HL-60 (cell line): ENCODE results near the gene LRBA.

ENCODE experiments used
- DNase-seq, 2 experiments: peaks; one replicate each; pipeline ENCODE4 v3.0.0-alpha.2; 2010 to 2020; ENCODE audit warnings: low read depth in 1 of 2, low spot score in 1 of 2
- H3K27ac ChIP-seq: fragments of 250-450 bp; sonication (Bioruptor Pico); replicated peaks from 2 replicates; pipeline ENCODE4 v1.5.1; 2020; ENCODE audit warnings: mild to moderate bottlenecking, moderate library complexity
- H3K27me3 ChIP-seq: fragments of 250-450 bp; sonication (Bioruptor Pico); 2 replicates; pipeline ENCODE4 v1.5.1; 2021; ENCODE audit warnings: mild to moderate bottlenecking, moderate library complexity; ENCODE audit not compliant: insufficient read depth, poor library complexity, severe bottlenecking
- H3K4me3 ChIP-seq: replicated peaks from 2 replicates; pipeline ENCODE4 v1.5.1; 2011; ENCODE audit warnings: mild to moderate bottlenecking, control low read depth, low read length; ENCODE audit not compliant: insufficient read depth
- GABPA ChIP-seq: IDR thresholded peaks from 2 replicates; pipeline ENCODE4 v1.6.1; 2012; ENCODE audit warnings: low read depth
- POLR2AphosphoS5 ChIP-seq: IDR thresholded peaks from 2 replicates; pipeline ENCODE4 v1.6.1; 2012; ENCODE audit warnings: low read depth
- REST ChIP-seq: IDR thresholded peaks from 2 replicates; pipeline ENCODE4 v1.6.1; 2012; ENCODE audit warnings: low read depth; ENCODE audit not compliant: insufficient replicate concordance
- SPI1 ChIP-seq: IDR thresholded peaks from 2 replicates; pipeline ENCODE4 v1.6.1; 2012; ENCODE audit warnings: low read depth, mild to moderate bottlenecking, borderline replicate concordance
- TF ChIP-seq, protein P1 (sequence below): IDR thresholded peaks from one replicate; pipeline ENCODE4 v1.5.1; 2011; ENCODE audit warnings: low read length, control low read depth, inconsistent platforms; ENCODE audit not compliant: insufficient read depth

Gene LRBA

DNA sequence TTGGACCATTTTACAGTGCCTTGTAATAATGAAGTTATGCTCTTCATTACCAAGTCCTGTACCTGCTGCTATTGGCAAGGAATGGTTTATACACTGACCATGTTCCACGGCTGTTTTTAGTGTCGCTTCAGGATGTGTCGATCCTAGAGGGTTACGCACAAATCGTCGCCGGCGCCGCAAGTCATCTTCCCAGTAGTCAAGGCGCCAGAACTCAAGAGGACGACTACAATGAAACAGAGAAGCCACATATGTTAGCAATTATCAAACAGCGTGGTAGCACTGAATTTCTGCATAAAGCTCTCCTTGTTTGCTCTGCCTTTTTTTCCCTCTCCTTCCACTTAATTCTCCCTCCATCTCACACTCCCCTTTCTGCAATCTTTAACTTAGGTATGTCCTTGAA, 416.2 kb downstream of the LRBA start:
- TF ChIP-seq GABPA = no peak
- TF ChIP-seq, protein P1, sequence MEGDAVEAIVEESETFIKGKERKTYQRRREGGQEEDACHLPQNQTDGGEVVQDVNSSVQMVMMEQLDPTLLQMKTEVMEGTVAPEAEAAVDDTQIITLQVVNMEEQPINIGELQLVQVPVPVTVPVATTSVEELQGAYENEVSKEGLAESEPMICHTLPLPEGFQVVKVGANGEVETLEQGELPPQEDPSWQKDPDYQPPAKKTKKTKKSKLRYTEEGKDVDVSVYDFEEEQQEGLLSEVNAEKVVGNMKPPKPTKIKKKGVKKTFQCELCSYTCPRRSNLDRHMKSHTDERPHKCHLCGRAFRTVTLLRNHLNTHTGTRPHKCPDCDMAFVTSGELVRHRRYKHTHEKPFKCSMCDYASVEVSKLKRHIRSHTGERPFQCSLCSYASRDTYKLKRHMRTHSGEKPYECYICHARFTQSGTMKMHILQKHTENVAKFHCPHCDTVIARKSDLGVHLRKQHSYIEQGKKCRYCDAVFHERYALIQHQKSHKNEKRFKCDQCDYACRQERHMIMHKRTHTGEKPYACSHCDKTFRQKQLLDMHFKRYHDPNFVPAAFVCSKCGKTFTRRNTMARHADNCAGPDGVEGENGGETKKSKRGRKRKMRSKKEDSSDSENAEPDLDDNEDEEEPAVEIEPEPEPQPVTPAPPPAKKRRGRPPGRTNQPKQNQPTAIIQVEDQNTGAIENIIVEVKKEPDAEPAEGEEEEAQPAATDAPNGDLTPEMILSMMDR = no peak
- no peak for DNase-seq
- H3K4me3 ChIP-seq = no peak overlapping the region
- no peak overlapping the region for H3K27ac ChIP-seq
- no peaks in the 10 kb centered on the region for H3K27me3 ChIP-seq

GRCh38 chr4:150593996-150594395, 421.1 kb downstream of the LRBA start:
- H3K4me3 ChIP-seq = no peak overlapping the region
- H3K27ac ChIP-seq = no peak overlapping the region
- H3K27me3 ChIP-seq = no peaks in the 10 kb centered on the region
- no peak for DNase-seq
- TF ChIP-seq REST (no peak), SPI1 (no peak), GABPA (no peak), POLR2AphosphoS5 (no peak)
- TF ChIP-seq, protein P1 = no peak

GRCh38 chr4:150591904-150592303, 423.2 kb downstream of the LRBA start:
- TF ChIP-seq GABPA (no peak), REST (no peak), POLR2AphosphoS5 (no peak), SPI1 (no peak)
- TF ChIP-seq, protein P1 = no peak
- Histone ChIP-seq H3K27ac (no peak overlapping the region), H3K27me3 (no peaks in the 10 kb centered on the region), H3K4me3 (no peak overlapping the region)
- DNase-seq = no peak

DNA sequence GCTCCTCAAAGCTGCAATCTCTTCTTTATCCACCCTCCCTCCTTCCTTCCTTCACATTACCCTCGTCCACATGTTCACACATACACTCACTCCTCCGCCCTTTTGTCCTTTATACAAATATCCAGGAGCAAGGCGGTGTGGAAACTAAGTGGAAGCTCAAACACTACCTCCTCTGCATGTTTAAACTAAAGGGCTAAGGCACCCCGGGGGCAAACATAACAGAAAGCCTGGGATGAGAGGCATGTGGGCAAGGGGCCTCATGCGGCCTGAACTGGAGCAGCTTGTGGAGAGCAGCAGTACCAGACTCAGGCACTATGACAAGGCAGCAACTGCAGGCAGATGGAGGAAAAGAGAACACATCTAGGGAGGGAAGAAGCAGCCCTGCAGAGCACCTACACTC, 423.7 kb downstream of the LRBA start:
- H3K27ac ChIP-seq = no peak overlapping the region
- no peak for DNase-seq
- no peak overlapping the region for H3K4me3 ChIP-seq
- H3K27me3 ChIP-seq = no peaks in the 10 kb centered on the region
- TF ChIP-seq REST (no peak), POLR2AphosphoS5 (no peak), GABPA (no peak), SPI1 (no peak)
- TF ChIP-seq, protein P1 = no peak
